ENCODE measurements around the gene STK35.

- no peak for TF ChIP-seq CTCF (IDR thresholded peaks at IDR 0.05)
- no peak for TF ChIP-seq EP300 (IDR thresholded peaks at IDR 0.05)
- no peak for TF ChIP-seq POLR2AphosphoS5 (IDR thresholded peaks at IDR 0.05)
- TF ChIP-seq POLR2A (IDR thresholded peaks at IDR 0.05): no peak
These were observed 14.7 kb downstream of the STK35 start for GRCh38 chr20:2116170-2116940.
